Stimulated activated CD4-positive, alpha-beta T cell treated with anti-CD3 and anti-CD28 coated beads, TNF-alpha, amount 100 ng/mL, for 48 hours (primary cell): ENCODE results near the gene PCDHA1.
"Not testable (repeated sequence)": the region's sequence is repeated elsewhere in the genome, so short reads cannot be mapped to it uniquely, and the experiment has no call there.

Experiments used
- DNase-seq, 3 donors: peaks; one replicate each; pipeline ENCODE4 v3.0.0-alpha.2; 2020; ENCODE audit warnings: low read depth in 3 of 3

PCDHA1 gene

GRCh38 chr5:140849831-140850634 lies 64.1 kb downstream of the PCDHA1 start:
- DNase-seq, result not testable (repeated sequence)

DNA sequence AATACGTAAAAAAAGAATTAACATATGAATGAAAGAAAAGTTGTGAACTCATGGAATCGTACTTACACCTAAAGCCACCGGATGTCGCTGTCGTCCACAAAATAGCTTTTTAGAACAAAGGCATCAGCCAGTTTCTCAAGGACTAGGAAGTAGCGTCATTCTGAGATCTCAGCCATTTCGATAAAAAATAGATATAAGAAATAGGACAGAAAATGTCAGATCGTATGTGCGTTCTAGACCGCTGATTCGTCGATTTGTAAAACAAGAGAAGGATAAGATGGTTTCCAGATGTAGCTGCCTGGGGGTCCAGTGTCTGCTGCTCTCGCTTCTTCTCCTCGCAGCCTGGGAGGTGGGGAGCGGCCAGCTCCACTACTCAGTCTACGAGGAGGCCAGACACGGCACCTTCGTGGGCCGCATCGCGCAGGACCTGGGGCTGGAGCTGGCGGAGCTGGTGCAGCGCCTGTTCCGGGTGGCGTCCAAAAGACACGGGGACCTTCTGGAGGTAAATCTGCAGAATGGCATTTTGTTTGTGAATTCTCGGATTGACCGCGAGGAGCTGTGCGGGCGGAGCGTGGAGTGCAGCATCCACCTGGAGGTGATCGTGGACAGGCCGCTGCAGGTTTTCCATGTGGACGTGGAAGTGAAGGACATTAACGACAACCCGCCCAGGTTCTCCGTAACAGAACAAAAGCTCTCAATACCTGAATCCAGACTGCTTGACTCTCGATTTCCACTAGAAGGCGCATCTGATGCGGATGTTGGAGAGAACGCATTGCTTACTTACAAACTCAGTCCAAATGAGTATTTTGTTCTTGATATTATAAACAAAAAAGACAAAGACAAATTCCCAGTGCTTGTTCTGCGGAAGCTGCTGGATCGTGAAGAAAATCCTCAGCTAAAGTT lies 70.1 kb downstream of the PCDHA1 start, which contains the start of gene PCDHA10:
PCDHA10 (plus strand) TSS at position 126 of the 903 bp plus-strand sequence; CDS start at position 278, 152 bp downstream.
- DNase-seq, result no peak

DNA sequence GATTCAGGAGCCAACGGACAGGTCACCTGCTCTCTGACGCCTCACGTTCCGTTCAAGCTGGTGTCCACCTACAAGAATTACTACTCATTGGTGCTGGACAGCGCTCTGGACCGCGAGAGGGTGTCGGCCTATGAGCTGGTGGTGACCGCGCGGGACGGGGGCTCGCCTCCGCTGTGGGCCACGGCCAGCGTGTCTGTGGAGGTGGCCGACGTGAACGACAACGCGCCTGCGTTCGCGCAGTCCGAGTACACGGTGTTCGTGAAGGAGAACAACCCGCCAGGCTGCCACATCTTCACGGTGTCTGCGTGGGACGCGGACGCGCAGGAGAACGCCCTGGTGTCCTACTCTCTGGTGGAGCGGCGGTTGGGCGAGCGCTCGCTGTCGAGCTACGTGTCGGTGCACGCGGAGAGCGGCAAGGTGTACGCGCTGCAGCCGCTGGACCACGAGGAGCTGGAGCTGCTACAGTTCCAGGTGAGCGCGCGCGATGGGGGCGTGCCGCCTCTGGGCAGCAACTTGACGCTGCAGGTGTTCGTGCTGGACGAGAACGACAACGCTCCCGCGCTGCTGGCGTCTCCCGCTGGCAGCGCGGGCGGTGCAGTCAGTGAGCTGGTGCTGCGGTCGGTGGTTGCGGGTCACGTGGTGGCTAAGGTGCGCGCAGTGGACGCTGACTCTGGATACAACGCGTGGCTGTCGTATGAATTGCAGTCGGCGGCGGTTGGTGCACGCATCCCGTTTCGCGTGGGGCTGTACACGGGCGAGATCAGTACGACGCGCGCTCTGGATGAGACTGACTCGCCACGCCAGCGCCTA lies 71.4 kb downstream of the PCDHA1 start:
- DNase-seq, result no peak

- no peak for DNase-seq
These were observed 72.0 kb downstream of the PCDHA1 start for GRCh38 chr5:140857987-140858240.

DNA sequence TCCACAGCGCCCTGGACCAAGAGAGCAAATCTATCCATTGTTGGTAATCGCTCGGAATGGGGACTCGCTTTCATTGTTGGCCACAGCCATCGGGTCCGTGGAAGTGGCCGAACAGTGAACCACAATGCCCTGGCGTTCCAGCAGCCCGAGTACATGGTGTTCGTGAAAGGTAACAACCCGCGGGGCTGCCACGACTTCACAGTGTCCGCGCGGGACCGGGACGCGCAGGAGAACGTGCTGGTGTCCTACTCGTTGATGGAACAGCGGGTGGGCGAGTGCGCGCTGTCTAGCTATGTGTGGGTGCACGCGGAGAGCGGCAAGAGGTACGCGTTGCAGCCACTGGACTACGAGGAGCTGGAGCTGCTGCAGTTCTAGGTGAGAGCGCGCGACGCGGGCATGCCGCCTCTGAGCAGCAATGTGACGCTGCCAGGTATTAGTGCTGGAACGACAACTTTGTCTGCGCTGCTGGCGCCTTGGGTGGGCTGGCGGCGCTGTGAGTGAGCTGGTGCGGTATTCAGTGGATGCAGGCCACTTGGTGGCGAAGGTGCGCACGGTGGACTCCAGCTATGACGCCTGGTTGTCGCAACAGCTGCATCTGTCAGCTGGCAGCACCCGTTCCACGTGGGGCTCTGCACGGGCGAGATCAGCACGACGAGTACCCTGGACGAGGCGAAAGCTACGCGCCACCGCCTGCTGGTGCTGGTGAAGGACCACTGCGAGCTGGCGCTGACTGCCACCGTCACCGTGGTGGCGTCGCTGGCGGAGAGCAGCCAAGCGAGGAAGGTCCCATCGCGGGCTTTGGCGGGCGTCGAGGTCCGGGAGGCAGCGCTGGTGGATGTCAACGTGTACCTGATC lies 76.7 kb downstream of the PCDHA1 start:
- no peak for DNase-seq

- DNase-seq, result no peak
These were observed 83.0 kb downstream of the PCDHA1 start, which contains the start of gene PCDHA11 for GRCh38 chr5:140868721-140869554. Gene PCDHA11 (plus strand): TSS chr5:140868957. CDS start chr5:140869104, 147 bp downstream.

DNA sequence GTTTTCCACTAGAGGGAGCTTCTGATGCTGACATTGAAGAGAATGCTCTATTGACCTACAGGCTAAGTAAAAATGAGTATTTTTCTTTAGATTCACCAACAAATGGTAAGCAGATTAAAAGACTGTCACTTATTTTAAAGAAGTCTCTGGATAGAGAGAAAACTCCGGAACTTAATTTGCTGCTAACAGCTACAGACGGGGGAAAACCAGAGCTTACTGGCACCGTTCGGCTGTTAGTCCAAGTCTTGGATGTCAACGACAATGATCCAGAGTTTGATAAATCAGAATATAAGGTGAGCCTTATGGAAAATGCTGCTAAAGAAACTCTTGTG lies 83.6 kb downstream of the PCDHA1 start:
- DNase-seq, result no peak

- no peak for DNase-seq
These were observed 84.6 kb downstream of the PCDHA1 start for GRCh38 chr5:140870221-140871201.

GRCh38 chr5:140875085-140876065 lies 89.4 kb downstream of the PCDHA1 start, which contains the start of gene PCDHA12:
Gene PCDHA12 (plus strand): TSS chr5:140875308. CDS start chr5:140875473, 165 bp downstream.
- DNase-seq, result no peak

GRCh38 chr5:140876541-140877261 lies 90.8 kb downstream of the PCDHA1 start:
- not testable (repeated sequence) for DNase-seq

GRCh38 chr5:140877262-140877581 lies 91.3 kb downstream of the PCDHA1 start:
- no peak for DNase-seq

DNA sequence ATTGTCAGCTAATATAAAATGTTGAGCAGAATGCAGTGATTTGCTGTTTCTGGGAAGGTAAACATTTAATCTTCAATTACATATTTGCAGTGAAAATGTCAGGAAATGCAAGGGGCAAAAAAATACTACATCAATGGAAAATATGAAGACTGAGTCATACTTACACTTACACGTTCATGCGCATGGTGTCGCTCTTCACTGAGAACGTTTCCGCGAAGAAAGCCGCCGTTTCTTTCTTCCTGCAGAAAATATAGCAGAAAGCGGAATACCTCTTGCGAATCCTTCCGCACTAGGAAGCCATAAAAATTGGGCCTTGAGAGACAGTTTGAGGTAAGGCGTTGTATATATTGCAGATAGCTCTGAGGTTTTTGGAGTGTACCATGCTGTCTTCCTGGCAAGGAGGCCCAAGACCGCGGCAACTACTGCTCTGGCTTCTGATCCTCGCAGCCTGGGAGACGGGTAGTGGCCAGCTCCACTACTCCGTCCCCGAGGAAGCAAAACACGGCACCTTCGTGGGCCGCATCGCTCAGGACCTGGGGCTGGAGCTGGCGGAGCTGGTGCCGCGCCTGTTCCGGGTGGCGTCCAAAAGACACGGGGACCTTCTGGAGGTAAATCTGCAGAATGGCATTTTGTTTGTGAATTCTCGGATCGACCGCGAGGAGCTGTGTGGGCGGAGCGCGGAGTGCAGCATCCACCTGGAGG lies 96.1 kb downstream of the PCDHA1 start, which contains the start of gene PCDHA13:
PCDHA13 (plus strand) TSS at position 236 of the 702 bp plus-strand sequence; CDS start at position 381, 145 bp downstream.
- no peak for DNase-seq

GRCh38 chr5:140882591-140882899 lies 96.6 kb downstream of the PCDHA1 start:
- no peak for DNase-seq

GRCh38 chr5:140883373-140883772 lies 97.4 kb downstream of the PCDHA1 start:
- no peak for DNase-seq

- DNase-seq, result no peak
These were observed 98.2 kb downstream of the PCDHA1 start for GRCh38 chr5:140883927-140884697.

DNA sequence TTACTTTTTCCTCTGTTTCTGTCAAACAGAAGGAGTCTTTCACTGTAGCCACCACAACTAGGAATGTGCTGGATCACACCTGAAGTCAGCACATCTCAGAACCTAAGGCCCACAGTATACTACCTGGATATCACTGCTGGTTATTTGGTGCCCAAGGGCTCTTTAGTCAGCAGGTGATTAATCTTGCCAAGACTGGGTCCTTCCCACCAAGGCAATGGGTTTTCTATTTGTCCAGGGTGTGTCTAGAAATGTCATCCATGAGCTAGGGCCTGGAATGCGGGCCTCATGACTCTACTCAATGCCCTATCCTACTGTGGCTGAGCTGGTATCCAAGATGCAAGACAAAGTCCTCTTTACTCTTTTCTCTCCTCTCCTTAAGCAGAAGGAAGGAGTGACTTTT lies 130.4 kb downstream of the PCDHA1 start:
- DNase-seq, result no peak
